ENCODE data around the gene SDHAF3.

- no peak for TF ChIP-seq POLR2A (IDR thresholded peaks at IDR 0.05)
- no peak for TF ChIP-seq CTCF (IDR thresholded peaks at IDR 0.05)
Observed at GRCh38 chr7:97226541-97226940, 109.0 kb downstream of the SDHAF3 start.
